NCI-H460 (cell line): ENCODE results near the gene CALY. TPM values are rescaled to one million over a fixed set of nuclear protein-coding genes. Genes with fewer than 3 reads are reported as not detected.
A peak's percentile ranks its signal among the peaks of the same experiment; 100 is the strongest.

Experiments used
- DNase-seq: peaks from one replicate; pipeline ENCODE4 v3.0.0-alpha.2; 2016; ENCODE audit warnings: low read depth; ENCODE audit errors: extremely low read depth
- total RNA-seq: library from RNA; depleted of rRNA; stranded (reverse); fragments of >200 nt; shearing (Covaris generic); gene quantifications from 2 replicates; pipeline ENCODE4 v1.2.3, GENCODE V29; 2014

CALY gene
- total RNA-seq, 1 experiment from 2014 or later: 0.20 TPM

DNA sequence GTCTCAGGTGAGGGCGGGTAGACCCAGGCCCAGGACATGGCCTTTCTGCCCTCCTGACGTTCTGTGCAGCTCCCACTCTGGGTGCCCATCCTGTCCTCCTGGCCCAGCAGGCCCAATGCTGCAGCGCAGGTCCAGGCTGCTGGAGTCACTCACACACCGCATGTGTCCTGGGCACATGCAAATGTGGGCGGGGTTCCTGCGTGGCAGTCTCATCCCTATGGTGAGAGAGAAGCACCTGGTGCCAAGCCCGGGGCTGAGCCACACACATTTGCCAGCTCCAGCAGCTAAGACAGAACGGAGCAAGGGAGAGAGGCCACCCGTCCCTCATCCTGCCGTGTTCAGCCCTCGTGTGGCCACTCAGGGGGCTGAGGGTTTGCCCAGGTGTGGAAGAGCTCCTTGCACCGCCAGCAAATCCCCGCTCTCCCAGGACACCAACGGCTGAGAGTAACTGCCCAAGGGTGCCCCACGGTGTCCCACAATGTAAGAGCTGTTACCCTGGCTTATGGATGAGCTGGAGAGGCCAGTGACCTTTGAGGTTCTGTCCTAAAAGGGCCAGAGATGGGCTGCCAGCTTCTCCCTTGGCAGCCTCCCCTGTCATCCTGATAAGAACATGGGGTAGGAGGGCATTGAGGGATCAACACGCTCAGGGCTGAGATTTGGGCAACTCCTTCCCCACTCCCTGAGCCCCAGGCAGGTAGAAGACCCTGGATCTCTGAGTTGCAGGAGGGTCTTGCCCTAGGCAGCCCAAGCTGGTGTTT is 16.7 kb upstream of the CALY start:
- DNase-seq: no peak

DNA sequence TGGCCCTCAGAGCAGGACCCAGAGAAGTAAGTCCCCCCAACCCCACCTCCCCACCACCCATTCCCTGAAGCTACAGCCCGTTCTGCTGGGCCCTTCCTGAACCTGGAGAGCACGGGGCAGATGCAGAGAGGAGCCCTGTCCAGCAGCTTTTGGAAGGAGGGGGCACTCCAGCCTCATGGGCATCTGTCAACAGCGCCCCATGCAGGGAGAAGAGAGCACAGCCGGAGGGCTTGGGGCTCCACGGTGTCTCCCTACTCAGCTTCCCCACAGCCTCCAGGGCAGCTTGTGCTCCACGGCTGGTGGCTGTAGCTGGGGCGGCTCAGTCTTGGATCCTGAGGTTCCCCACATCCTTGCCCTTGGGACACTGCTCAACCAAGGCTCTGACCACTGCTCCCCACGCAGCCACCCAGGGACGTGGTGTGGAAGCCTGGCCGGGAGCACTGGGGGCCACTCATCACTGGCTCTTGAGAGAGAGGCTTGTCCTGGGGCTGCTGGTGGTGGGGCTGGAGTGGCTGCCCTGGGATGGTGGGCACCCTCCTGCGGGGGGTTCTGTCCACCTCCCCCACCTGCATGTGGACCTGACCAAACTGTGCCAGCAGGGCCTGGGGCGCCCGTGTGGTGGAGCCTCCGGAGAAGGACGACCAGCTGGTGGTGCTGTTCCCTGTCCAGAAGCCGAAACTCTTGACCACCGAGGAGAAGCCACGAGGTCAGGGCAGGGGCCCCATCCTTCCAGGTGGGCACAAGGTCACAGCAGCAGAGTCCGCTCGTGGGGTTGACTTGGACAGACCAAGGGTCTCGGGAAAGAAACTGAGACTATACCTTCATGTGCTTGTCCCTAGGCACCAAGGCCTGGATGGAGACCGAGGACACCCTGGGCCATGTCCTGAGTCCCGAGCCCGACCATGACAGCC is 15.0 kb upstream of the CALY start:
- no peak for DNase-seq

DNA sequence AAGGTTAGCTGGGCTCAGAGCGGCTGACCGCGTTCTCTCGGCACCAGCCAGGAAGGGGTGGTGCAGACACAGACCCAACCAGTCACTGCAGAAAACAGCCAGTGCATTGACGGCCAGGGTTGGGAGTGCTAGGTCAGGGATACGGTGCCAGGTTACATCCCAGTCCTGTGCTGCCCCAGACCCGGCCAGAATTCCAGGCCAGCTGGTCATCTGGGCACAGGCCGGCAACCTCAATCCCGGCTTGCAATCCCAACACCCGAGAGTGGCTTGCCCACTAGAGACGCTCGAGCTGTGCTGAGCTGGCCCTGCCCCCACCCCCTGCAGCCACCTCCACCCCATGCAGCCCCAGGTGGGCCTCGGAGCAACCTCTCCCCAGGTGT is 14.2 kb upstream of the CALY start:
- no peak for DNase-seq

DNA sequence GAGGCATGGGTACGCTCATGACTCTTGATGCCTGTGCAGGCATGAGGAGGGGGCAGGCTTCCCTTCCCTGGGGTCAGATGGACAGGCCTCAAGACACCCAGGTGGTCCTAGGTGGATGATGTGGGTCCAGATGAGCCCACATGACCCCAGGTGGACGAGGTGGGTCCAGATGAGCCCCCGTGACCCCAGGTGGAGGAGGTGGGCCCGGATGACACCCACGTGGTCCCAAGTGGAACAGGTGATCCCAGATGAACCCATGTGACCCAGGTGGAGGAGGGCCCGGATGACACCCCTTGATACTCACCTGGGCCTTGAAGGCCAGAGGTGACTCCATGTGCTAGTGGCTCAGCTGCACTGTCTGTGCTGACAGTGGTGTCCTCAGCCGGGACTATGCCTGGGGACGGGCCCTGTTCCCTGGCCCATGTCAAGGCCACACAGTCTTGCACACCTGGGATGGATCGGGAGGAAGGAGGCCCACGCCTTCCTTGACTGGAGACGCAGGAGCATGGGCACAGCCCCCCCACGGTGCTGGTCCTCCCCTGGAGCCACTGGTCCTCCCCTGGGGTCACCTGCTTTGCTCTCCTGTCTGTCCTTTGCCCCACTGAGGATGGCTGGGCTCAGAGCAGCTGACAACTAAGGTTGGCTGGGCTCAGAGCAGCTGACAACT is 13.7 kb upstream of the CALY start:
- no peak for DNase-seq

DNA sequence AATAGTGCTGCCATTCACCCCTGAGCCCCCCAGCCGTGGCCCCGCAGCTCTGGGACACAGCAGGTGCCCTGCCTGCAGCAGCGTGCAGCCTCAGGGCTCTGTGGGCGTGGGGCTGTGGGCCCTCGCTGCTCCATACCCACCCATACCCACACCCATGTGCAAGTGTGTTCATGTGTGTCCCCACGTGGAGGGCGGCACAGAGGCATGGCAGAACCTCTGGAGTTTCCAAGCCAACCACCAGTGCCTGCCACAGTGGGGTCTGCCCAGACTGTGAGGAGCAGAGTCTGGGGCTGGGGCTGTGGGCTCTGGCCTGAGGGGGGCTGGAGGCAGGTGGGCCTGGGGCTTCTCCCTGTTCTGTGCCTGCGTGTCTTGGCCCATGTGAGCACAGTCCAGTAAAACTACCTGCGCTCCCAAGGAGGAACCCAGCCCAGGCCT is 12.9 kb upstream of the CALY start:
- no peak for DNase-seq

DNA sequence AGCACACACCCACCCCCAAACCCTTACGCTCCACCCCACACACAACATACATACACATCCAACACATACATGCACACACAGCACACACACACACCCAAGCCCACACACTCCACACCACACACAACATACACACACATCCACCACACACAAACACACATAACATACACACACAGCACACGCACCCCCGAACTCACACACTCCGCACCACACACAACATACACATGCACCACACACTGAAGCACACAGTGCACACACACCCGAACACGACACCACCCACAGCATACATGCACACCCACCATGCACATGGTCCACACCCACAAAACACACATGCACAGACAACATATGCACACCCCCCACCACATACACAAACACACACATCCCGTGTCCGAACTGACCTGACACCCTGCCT is 12.5 kb upstream of the CALY start:
- no peak for DNase-seq

DNA sequence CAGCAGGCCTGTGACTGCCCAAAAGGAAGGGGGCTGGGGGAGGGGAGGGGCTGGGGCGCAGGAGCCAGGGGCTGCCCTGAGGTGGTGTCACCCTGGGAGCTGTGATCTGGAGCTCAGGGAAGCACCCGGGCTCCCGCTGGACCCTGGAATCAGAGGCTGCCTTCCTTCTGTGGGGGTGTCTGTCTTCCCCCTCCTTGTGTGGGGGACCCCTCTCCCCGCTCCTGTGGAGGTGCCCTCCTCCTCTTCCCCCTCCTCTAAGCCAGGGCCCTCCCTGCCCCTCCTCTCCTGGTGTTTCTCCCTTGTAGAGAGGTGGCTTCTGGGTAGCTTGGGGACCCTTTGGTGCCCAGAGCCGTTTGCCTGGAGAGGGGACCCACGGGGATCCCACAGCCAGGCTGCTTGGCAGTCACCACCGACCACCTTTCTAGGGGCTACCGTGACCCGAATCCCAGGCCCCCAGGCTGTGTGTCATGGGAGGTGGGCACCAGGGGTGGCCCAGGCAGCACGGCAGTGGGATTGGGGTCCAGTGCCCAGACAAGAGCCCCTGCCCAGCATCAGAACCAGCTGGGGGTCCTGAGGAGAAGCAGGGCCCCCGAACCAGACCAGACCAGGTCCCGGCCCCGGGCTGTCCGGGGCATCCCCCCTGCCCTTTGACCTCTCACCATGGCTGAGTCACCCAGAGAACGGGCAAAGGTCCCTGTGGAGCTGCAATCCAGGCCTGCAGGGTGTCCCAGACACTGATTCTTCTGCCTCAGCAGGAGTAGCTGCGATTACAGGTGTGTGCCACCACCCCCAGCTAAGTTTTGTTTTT is 11.2 kb upstream of the CALY start:
- no peak for DNase-seq

DNA sequence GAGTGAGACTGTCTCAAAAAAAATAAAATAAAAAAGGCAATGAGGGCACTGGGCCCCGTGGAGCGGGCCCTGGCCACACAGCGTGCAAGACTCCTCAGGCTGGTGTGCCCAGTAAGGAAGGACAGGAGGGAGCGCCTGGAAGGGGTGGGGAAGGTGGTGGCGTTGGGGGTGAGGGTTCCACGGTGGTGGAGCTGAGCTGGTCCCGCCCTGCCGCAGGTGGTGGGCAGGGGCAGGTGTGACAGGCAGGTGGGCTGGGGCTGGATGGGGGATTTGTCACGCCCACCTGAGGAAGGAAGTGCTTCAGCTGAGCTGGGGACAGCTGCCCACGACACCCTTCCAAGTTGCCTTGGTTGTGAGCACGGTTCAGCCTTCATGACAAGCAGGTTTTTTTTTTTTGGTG is 9.7 kb upstream of the CALY start:
- no peak for DNase-seq

DNA sequence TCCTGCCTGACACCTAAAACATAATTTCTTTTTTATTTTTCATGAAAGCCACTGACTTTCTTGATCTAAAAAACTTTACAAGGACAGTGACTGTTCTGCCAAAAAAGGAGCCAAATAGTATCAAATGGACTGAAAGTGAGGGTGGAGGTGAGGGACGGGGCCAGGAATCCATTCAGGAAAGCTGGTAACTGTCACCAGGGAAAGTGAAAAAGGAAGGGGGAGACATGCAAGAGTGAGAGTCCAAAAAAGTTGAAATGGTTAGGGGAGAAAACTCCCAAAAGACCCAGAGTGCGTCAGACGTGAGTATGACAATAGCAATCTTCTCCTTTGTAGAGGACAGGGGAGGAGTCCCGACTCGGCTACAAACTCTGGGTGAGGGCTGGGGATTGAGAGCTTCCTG is 7.5 kb upstream of the CALY start:
- no peak for DNase-seq

DNA sequence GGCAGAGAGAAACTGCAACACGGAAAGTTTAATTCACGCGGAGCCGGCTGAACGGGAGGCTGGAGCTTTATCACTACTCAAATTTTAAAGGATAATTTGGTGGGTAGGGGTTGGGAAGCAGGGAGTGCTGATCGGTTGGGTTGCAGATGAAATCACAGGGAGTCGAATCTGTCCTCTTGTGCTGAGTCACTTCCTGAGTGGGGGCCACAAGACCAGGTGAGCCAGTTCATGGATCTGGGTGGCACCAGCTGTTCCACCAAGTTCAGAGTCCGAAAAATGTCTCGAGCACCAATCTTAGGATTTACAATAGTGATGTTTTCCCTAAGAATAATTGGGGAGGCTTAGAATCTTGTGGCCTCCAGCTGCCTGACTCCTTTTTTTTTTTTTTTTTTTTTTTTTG is 6.9 kb upstream of the CALY start:
- DNase-seq: no peak

DNA sequence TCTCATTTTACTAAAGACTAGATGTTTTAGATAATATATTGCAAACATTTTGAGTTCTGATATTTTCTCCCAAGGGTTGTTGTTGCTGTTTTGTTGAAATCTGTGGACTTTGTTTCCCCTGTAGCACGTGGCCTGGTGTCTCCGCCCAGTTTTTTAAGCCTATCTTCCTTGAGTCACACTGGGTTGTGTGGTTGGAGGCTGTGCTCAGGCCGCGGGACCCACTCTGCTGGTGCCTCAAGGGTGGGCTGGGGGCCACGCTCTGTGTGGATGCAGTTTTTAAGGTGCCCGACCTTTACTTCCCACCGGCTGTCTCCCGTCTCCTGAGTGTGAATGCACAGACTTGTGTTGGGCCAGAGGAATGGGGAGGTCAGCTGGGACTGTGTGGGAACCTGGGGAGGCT is 6.2 kb upstream of the CALY start:
- DNase-seq: no peak

DNA sequence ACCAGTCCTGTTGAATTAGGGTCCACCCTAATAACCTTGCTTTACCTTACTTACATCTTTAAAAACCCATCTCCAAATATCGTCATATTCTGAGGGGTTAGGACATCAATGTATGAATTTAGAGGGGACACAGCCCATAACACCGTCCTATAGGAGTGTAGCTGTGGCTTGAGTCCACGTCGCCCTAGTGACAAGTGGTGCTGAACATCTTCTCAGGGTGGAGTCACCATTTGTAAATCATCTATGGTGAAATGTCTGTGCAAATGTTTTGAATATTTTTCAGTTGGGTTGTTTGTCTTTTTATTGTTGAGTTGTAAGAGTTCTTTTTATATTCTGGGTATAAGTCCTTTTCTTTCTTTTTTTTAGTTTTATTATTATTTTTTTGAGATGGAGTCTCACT is 5.3 kb upstream of the CALY start:
- DNase-seq: no peak

DNA sequence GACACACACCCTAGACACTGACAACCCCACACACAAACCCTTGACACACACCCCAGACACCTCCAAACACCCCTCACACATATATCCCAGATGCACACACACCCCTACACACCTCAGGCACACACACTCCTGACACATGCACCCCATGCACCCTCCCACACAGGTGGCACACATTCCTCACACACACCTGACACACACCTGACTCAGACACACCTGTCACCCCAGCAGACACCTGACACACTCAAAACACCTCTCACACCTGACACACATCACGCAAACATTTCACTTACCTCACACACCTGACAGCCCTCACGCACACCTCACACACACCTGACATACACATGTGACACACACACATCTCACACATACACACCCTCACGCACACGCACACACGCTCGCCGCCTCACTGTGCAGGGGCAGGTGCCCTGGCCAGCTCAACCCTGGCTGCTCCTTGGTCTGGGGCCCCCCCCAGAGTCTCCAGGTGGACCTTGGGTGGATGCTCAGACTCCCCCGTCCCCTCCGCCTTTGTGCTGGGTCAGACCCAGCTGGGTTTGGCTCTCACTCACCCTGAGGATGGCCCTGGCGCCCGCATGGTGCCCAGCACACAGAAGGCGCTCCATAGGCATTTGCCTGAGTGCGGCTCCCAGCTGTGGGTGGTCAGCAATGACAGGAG is 3.1 kb upstream of the CALY start:
- no peak for DNase-seq

DNA sequence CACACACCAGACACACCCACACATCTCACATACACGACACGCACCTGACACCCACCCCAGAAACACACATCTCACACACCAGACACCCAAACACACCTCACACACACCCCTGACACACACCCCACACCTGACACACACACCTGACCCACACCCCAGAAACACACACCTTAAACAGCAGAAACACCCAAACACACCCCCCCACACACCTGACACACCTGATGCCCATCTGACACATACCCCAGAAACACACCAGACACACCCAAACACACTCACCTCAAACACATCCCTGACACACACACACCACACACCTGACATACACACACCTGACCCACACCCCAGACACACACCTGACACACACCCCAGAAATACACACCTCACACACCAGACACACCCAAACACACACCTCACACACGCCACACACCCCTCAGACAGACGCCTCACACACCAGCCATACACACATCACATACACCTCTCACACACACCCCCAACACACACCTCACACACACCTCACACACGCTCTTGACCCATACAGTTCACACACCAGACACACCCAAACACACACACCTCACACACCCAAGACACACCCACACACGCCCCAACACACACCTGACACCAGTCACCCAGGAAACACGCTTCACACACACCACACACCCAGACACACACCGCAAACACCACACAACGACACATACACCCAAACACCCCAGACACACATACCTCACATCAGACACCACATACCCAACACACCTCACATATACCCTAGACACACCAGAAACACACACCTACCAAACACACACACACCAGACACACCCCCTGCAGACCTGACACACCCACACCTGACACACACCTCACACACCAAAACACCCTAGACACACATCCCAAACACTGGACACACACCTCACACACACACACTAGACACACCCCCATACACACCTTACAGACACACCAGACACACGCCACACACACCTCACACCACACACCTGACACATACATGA is 1.7 kb upstream of the CALY start:
- no peak for DNase-seq

DNA sequence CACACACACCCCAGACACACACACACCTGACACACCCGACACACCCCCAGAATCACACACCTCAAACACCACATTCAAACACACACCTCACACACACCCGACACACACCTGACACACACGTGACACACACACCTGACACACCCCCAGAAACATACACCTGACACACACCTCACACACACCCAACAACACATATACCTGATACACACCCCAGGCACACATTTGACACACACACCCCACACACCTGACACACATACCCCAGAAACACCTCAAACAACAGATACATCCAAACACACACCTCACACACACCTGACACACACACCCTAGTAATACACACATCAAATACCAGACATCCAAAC is 652 bp upstream of the CALY start:
- DNase-seq: no peak

DNA sequence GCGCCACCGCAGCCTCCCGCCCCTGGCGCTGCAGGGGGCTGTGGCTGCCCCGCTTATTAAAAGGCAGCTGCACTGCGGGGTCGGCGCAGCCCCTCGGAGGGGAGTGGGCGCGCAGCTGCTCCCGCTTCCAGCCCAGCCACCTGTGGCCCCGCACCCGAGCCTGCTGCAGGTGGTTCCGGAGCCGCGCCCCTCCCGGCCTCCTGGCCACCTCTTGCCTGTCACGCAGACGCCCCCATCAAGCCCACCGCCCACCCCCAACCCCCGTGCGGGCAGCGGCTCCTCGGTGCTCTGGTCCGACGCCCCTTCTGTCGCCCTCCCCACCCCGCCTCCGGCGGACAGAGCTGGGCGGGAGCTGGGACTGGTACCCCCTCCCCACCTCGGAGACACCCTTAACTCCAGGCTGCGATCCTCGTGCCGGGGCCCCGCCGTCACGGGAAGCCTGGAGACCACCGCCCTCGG is 549 bp downstream of the CALY start:
- no peak for DNase-seq

DNA sequence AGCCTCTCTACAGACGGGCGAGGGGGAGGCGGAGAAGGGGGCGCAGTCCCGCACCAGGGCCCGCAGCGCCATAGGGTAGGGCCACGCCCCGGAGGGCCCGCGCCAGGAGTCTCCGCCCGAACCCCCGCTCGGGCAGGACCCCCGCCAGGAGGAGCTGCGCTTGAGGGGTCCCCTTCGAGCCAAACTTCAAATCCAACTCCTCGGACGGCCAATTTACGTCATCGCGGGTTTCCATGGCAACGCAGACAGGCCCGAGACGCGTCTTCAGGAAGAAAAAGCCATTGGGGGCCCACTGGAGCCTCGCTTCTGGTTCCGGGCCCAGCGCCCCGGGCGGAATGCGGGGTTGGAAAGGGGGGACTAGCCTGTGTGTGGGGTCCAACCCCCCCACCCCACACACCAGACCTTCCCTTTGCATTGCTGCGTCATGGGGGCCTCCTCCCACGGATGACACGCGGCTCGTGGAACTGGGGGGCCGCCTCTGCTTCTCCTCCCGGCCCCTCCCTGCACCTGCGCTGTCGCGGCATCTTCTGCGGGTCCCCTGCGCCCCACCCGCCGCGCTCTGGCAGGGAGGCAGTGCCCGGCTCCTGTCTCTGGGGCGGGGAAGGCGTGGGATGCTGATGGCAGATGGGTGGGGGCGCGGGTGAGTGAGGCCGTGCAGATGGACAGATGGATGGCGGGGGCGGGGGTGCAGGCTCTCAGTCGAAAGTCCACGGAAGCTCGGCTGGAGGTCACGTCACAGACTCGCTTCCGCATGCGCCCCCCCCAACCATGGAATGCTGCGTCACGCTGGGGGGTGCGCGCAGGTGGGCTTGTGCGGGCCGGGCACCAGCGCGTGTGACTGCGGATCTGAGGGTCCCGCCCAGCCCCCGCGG is 1.2 kb downstream of the CALY start:
- peak; percentile 33 for DNase-seq
